LNCaP clone FGC (cell line): ENCODE measurements around the gene RCC2.
"Not testable (repeated sequence)": the region's sequence is repeated elsewhere in the genome, so short reads cannot be mapped to it uniquely, and the experiment has no call there.

Experiments used
- DNase-seq: peaks from one replicate; pipeline ENCODE4 v3.0.0-alpha.2; 2011; ENCODE audit warnings: low read depth
- H3K4me3 ChIP-seq: 2 replicates; pipeline ENCODE4 v1.5.1; 2011; ENCODE audit warnings: mild to moderate bottlenecking, low read depth, low read length, control low read depth
- CTCF ChIP-seq: IDR thresholded peaks from 2 replicates; pipeline ENCODE4 v1.5.1; 2012; ENCODE audit warnings: mild to moderate bottlenecking; ENCODE audit not compliant: control insufficient read depth, insufficient read depth; ENCODE audit errors: extremely low read depth

RCC2 gene

DNA sequence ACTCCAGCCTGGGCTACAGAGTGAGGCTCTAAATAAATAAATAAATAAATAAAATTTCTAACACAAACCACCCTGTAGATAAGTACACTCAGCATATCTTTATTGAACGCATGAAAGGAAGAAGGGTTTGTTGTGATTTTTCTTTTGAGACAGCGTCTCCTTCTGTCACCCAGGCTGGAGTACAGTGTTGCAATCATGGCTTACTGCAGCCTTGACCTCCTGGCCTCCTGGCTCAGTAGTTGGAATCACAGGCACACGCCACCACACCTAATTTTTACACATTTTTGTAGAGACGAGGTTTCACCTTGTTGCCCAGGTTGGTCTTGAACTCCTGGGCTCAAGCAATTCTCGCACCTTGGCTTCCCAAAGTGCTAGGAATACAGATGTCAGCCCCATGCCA, 23.2 kb upstream of the RCC2 start:
- TF ChIP-seq CTCF = no peak
- DNase-seq = no peak
- H3K4me3 ChIP-seq = no peak overlapping the region

GRCh38 chr1:17460219-17460618, 20.7 kb upstream of the RCC2 start:
- no peak overlapping the region for H3K4me3 ChIP-seq
- DNase-seq = no peak
- no peak for TF ChIP-seq CTCF

GRCh38 chr1:17458794-17459193, 19.3 kb upstream of the RCC2 start:
- no peak for TF ChIP-seq CTCF
- no peak for DNase-seq
- no peak overlapping the region for H3K4me3 ChIP-seq

GRCh38 chr1:17452686-17453085, 13.2 kb upstream of the RCC2 start:
- no peak overlapping the region for H3K4me3 ChIP-seq
- DNase-seq = no peak

GRCh38 chr1:17452203-17452602, 12.7 kb upstream of the RCC2 start:
- H3K4me3 ChIP-seq, DNase-seq: not testable (repeated sequence)

More at GRCh38 chr1:17452686-17453085, 13.2 kb upstream of the RCC2 start:
- no peak for TF ChIP-seq CTCF

DNA sequence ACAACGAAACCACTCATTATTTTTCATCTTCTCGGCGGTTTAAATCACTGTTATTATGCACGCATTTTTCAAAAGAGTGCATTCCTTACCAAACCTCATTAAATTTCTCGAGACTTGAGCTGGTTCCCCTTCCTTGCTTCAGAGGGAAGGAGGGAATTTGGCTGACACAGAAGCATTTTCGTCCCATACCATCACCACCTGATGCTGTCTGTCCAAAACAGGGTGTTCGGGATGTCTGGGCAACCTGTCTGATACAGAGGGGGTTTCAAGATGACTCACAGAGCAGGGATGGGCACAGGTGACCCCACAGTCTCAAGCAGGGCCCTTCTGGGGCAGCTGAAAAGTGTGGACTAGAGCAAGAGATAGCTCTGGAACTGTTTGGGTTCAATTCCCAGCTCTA, 12.3 kb upstream of the RCC2 start:
- TF ChIP-seq CTCF = no peak
- no peak for DNase-seq
- no peak overlapping the region for H3K4me3 ChIP-seq

DNA sequence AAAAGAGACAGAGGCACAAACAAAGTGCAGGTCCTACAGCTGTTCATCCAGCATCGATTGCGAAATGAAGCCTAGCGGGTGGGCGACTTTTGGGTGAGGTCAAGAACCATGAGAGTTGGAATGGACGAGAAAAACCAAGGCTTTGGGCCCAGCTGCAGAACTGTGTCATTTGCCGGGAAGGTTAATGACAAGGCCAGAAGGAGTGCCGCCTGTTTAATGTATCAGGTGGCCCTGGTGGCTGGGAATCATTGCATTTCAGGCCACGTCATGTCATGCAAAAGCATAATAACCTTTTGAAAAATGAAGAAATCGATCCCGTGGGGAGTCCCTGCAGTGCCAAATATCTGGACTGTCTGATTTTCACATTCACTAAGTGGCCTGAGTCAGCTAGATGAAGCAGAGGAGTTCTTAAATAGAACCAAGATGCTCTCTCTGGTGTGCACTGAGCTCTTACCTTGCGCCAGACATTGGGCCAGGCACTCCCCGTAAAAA, 8.1 kb upstream of the RCC2 start:
- H3K4me3 ChIP-seq = no peak overlapping the region
- no peak for DNase-seq
- no peak for TF ChIP-seq CTCF

GRCh38 chr1:17442841-17443240, 3.4 kb upstream of the RCC2 start:
- no peak for TF ChIP-seq CTCF
- H3K4me3 ChIP-seq = no peak overlapping the region
- no peak for DNase-seq
